Lung (tissue), 10 donors: Measurements from ENCODE around the gene FAM25A. TPM values are rescaled to one million over a fixed set of nuclear protein-coding genes. Genes with fewer than 3 reads are reported as not detected.
"Not testable (repeated sequence)": the region's sequence is repeated elsewhere in the genome, so short reads cannot be mapped to it uniquely, and the experiment has no call there.

ENCODE experiments used
- ATAC-seq: fragments of 200-7000 bp; cut with Tn5 transposase; one replicate; pipeline ENCODE4 v1.9.1; 2020; ENCODE audit warnings: moderate number of reproducible peaks; ENCODE audit not compliant: insufficient read depth, low FRiP score
- DNase-seq, 3 donors: peaks; one replicate each; pipeline ENCODE4 v3.0.0-alpha.2; 2013 to 2017
- H3K27ac ChIP-seq, 2 donors: one replicate each; pipeline ENCODE4 v1.5.1; 2013; ENCODE audit warnings: mild to moderate bottlenecking in 2 of 2, moderate library complexity in 2 of 2, control low read depth in 1 of 2, inconsistent platforms in 1 of 2, low read depth in 1 of 2, low read length in 1 of 2
- H3K27me3 ChIP-seq, 3 donors: one replicate each; pipeline ENCODE4 v1.5.1; 2013; ENCODE audit warnings: low read length in 2 of 3; ENCODE audit not compliant: control insufficient read depth in 3 of 3, insufficient read depth in 3 of 3
- H3K36me3 ChIP-seq, 4 donors: one replicate each; pipeline ENCODE4 v1.5.1; 2013; ENCODE audit warnings: low read length in 4 of 4, mild to moderate bottlenecking in 1 of 4, moderate library complexity in 1 of 4; ENCODE audit not compliant: control insufficient read depth in 4 of 4, insufficient read depth in 4 of 4
- H3K4me1 ChIP-seq, 5 donors: one replicate each; pipeline ENCODE4 v1.5.1; 2013; ENCODE audit warnings: low read length in 5 of 5, mild to moderate bottlenecking in 2 of 5, moderate library complexity in 1 of 5; ENCODE audit not compliant: control insufficient read depth in 5 of 5, insufficient read depth in 5 of 5
- H3K4me3 ChIP-seq: one replicate; pipeline ENCODE4 v1.5.1; 2013; ENCODE audit warnings: mild to moderate bottlenecking, control low read depth, moderate library complexity
- H3K9ac ChIP-seq, 2 donors: one replicate each; pipeline ENCODE4 v1.5.1; 2013; ENCODE audit warnings: low read length in 2 of 2, control low read depth in 1 of 2; ENCODE audit not compliant: insufficient read depth in 1 of 2
- H3K9me3 ChIP-seq, 4 donors: one replicate each; pipeline ENCODE4 v1.5.1; 2013; ENCODE audit warnings: low read length in 3 of 4, mild to moderate bottlenecking in 1 of 4, moderate library complexity in 1 of 4; ENCODE audit not compliant: control insufficient read depth in 4 of 4, insufficient read depth in 3 of 4
- WGBS, 2 donors: extraction: QIAGEN DNeasy Blood & Tissue Kit; methylation state at CpG; one replicate each; pipeline ENCODE4 v1.1.7; 2013; 5-methylcytosine and 5-hydroxymethylcytosine counted together
- polyA plus RNA-seq, 2 donors: library from polyadenylated mRNA; stranded (reverse); fragments of 200-250 nt; gene quantifications; one replicate each; pipeline ENCODE4 v1.2.1, GENCODE V29; 2013
- total RNA-seq, 2 donors: library from RNA; depleted of rRNA in 1 of 2; stranded (reverse); fragments of >200 nt in 1 of 2; gene quantifications; one replicate each; pipeline ENCODE4 v1.2.1, GENCODE V29; 2014 to 2021
- donor health status: Bipolar disorder and iron deficiency.
- donor health status: healthy.
- donor health status: DM: yes; HTN: yes; CAD: no.

Gene FAM25A
- total and polyA plus RNA-seq, 4 donors, result 0.45 TPM; not detected in 3

GRCh38 chr10:87018127-87018526, 2.0 kb upstream of the FAM25A start:
- H3K27ac ChIP-seq, H3K4me3 ChIP-seq, ATAC-seq, H3K9me3 ChIP-seq, H3K9ac ChIP-seq, DNase-seq, H3K27me3 ChIP-seq, H3K4me1 ChIP-seq, H3K36me3 ChIP-seq: not testable (repeated sequence)
- WGBS, 2 donors, result 83 to 90% methylated on average over 5 to 6 of the region's 6 CpGs

GRCh38 chr10:87019066-87019465, 1.0 kb upstream of the FAM25A start:
- WGBS, 2 donors, result 86 to 93% methylated on average over 6 of the region's 6 CpGs
- H3K4me1 ChIP-seq, H3K36me3 ChIP-seq, H3K4me3 ChIP-seq, ATAC-seq, H3K27ac ChIP-seq, H3K27me3 ChIP-seq, H3K9ac ChIP-seq, H3K9me3 ChIP-seq: not testable (repeated sequence)
- peak in 1 of 3 donors; percentile 9 for DNase-seq

DNA sequence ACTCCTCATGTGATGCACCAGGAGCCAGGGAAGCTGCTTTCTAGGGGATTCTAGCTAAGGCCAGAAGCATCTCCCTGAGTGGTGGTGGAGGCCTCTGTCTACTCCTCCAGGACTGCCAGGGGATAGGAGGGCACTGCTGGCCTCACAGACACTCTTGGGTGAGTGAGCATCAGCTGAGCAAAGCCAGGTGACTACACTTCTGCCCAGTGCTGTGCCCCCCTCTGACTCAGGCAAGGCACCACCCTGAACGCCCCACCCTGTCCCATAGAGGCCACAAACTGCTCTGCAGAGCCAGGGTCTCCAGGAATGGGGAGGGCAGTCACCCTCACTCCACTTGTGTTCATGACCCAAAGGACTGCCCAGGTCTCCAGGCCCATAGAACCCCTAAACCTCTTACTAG, 590 bp upstream of the FAM25A start:
- 83 to 96% methylated on average over 1 of the region's 1 CpG for WGBS, 2 donors
- H3K4me3 ChIP-seq, H3K27ac ChIP-seq, H3K9me3 ChIP-seq, ATAC-seq, DNase-seq, H3K9ac ChIP-seq, H3K27me3 ChIP-seq, H3K36me3 ChIP-seq, H3K4me1 ChIP-seq: not testable (repeated sequence)

DNA sequence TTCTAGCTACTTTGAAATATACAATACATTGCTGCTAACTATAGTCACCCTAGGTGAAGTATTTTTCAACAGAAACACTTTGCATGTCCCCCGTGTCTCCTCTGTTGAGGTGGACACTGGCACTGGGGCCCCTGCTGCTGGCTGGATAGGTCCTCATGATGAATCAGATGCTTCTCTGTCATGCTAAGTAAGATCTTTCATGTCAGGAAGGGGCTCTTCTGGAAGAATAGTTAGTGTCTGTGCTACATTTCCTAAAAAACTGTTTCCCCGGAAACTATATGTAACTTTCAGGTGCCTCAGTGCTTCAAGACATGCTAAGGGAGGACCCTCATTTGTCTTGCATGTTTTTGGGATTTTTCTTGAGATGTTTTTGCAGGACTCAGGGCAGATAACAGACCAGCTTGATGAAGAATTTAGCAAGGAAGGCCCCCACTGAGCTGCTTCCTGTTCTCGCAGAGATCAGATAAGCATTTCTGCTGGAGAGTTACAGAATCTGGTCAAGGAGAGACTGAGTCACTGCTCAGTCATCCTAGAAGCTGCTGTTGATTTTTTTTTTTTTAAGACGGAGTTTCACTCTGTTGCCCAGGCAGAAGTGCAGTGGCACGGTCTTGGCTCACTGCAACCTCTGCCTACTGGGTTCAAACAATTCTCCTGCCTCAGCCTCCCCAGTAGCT, 5.3 kb downstream of the FAM25A start:
- H3K27me3 ChIP-seq, DNase-seq, ATAC-seq, H3K4me3 ChIP-seq, H3K9me3 ChIP-seq, H3K4me1 ChIP-seq, H3K9ac ChIP-seq, H3K36me3 ChIP-seq, H3K27ac ChIP-seq: not testable (repeated sequence)
- WGBS, 2 donors, result 45 to 52% methylated on average over 5 of the region's 5 CpGs

- H3K36me3 ChIP-seq, H3K4me3 ChIP-seq, ATAC-seq, H3K27ac ChIP-seq, H3K4me1 ChIP-seq, H3K27me3 ChIP-seq, DNase-seq, H3K9me3 ChIP-seq, H3K9ac ChIP-seq: not testable (repeated sequence)
- 93 to 97% methylated on average over 16 to 17 of the region's 17 CpGs for WGBS, 2 donors
These were observed 6.8 kb downstream of the FAM25A start for GRCh38 chr10:87026747-87027508.

DNA sequence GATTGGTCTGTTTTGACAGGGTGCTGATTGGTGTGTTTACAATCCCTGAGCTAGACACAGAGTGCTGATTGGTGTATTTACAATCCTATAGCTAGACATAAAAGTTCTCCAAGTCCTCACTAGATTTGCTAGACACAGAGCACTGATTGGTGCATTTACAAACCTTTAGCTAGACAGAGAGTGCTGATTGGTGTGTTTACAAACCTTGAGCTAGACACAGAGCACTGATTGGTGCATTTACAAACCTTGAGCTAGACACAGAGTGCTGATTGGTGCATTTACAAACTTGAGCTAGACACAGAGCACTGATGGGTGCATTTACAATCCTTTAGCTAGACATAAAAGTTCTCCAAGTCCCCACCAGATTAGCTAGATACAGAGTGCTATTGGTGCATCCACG, 10.3 kb downstream of the FAM25A start:
- not testable (repeated sequence) for H3K27me3 ChIP-seq, ATAC-seq, H3K9ac ChIP-seq, H3K27ac ChIP-seq, H3K4me1 ChIP-seq, H3K36me3 ChIP-seq, H3K4me3 ChIP-seq, H3K9me3 ChIP-seq, DNase-seq
- 86 to 93% methylated on average over 1 of the region's 1 CpG for WGBS, 2 donors
